Inferior parietal cortex (tissue), 1 donor: ENCODE data around the gene PCBP3.

ENCODE experiments used
- DNase-seq: peaks from one replicate; pipeline ENCODE4 v3.0.0-alpha.2; 2016; ENCODE audit errors: extremely low spot score

Gene PCBP3

DNA sequence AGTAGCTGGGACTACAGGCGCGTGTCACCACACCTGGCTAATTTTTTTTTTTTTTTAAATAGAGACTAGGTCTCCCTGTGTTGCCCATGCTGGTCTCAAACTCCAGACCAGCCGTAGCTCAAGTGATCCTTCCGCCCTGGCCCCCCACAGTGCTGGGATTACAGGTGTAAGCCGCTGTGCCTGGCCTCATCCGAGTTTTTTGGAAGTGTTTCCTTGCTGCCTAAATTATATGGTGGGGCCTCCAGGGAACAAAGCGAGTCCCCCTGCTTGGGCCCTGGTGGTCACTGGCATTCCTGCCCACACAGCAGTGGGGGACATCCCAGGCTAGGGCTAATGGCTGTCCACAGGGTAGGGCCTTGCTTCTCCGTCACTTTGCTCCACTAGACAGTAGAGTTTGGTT, 143.8 kb downstream of the PCBP3 start:
- DNase-seq = no peak

- no peak for DNase-seq
These were observed 144.7 kb downstream of the PCBP3 start for GRCh38 chr21:45788198-45788597.

DNA sequence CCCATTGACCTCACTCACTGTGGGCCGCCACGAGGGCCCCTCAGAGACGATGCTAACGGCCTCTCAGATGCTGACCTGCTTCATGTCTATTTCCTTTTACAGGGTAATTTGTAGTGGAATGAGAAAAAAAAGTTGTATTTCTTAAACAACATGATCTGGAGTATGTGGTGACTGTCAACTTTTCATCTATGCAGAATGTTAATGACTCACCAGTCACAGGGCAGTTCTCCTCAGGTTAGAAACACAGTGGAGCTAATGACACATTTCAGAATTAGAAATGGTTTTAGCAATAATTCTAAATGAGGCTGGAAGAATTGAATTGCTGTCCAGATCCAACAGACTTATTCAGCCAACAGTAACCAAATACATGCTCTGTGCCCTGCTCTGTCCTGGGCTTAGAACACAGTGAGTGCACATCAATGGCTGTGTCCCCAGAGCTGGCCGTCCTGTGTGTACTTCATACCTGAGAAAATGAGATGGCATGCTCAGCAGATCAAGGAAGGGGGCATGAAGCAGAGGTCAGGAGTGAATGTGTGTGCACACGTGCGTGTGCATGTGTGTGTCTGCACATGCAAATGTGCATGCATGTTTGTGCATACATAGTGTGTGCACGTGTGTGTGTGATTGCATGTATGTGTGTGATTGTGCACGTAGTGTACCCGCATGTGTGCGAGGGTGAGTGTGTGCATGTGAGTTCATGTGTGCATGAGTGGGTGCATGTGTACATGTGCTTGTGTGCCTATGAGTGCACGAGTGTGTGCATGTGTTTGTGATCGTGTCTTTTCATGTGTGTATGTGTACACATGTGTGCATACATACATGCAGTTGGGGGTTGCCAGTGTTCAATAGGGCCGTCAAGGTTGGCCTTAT, 145.3 kb downstream of the PCBP3 start:
- DNase-seq = no peak

GRCh38 chr21:45790427-45790826, 146.9 kb downstream of the PCBP3 start:
- no peak for DNase-seq

DNA sequence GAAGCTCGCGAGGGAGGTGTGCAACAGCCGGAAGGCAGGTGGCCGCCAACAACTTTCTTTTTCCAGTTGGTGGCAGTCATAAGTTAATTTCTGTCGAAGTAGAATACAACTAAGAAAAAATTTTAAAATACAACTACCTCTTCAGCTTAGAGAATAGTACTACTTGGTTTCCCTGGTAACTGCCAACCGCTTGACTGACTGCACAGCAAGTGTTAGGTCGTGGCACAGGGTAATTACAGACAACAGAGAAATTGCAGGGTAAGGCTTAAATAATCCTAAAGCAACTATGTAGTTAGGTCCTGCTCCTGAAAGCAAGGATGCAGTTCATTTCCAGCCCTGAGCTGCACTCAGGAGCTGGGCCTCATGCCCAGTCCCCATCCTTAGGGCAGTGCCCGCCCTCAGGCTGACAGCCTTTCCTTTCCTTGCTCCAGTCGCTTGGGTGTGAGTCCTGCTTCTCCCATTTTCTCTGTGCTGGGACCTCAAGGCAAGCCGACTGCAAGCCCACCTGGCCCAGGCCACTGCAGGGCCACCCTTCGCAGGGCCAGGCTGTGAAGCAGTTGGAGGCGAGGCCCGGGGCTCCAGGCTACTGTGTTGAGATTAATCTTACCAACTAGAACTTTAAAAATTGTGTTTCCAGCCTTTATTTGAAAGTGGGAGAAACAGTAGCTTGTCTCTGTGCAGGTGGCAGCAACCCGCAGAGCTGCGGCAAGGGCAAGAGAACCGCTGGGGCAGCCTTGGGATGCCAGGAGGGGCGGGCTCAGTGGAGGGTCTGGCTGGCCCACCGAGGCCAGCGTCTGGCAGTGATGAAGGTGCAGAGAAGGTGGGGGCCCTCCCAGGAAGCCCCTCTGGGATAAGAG, 148.3 kb downstream of the PCBP3 start:
- no peak for DNase-seq

- DNase-seq = no peak
These were observed 149.3 kb downstream of the PCBP3 start for GRCh38 chr21:45792682-45793383.

GRCh38 chr21:45794027-45794426, 150.5 kb downstream of the PCBP3 start:
- no peak for DNase-seq

DNA sequence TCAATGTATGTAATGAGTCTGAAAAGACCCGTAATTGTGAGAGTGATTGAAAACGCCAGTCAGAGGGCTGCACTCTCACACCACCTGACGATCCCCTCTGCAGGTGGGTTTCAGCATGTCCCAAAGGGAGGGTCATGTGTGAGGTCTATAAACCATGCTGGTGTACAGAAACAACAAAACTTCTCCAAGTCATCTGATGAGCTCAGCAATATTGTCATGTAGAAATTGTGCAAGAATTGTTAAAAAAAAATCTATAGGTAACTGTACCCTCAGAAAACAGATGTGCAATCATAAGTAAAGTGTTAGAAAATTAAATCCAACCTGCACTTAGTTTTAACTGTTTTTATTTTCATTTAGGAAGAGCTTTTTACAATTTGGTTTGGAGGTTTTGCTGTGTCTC, 152.5 kb downstream of the PCBP3 start:
- no peak for DNase-seq

DNA sequence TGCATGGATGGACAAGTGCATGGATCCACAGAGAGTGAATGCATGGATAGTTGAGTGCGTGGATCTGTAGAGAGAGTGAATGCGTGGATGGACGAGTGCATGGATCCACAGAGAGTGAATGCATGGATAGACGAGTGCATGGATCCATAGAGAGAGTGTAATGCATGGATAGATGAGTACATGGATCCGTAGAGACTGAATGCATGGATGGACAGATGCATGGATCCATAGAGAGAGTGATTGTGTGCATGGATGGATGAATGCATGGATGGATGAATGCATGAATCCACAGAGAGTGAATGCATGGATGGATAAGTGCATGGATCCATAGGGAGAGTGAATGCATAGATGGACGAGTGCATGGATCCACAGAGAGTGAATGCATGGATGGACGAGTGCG, 153.8 kb downstream of the PCBP3 start:
- DNase-seq = no peak

- no peak for DNase-seq
These were observed 156.3 kb downstream of the PCBP3 start for GRCh38 chr21:45799765-45800338.

DNA sequence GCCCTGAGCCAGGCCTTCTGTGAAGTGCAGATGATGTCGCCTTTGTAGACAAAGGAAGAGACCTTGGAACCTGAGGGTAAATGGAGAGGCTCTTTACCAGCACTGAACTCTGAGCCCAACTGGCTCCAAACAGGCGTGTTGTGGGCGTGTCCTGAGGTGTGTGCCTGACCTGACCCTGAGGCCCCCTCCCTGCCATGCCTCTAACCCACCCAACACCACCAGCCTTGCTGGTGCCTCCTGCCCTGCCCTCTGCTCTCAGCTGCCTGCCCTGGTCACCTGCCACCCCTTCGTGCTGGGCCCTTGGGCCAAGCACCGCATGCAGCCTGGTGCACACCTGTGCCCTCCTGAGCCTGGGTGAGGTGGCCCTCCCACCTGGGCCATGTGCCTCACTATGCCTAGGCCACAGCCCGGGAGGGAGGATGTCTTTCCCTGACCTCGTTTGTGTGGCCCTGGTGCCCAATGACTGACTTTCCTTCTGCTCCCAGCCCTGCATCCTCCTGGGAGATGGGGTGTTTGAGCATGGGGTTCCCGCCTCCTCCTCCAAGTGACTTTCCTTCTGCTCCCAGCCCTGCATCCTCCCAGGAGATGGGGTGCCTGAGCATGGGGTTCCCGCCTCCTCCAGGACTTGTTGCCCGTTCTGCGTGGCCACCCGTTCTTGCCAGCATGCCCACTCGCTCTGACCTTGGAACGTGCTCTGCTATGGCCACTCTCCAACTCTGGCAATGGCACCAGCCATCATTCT, 157.0 kb downstream of the PCBP3 start:
- DNase-seq = no peak

DNA sequence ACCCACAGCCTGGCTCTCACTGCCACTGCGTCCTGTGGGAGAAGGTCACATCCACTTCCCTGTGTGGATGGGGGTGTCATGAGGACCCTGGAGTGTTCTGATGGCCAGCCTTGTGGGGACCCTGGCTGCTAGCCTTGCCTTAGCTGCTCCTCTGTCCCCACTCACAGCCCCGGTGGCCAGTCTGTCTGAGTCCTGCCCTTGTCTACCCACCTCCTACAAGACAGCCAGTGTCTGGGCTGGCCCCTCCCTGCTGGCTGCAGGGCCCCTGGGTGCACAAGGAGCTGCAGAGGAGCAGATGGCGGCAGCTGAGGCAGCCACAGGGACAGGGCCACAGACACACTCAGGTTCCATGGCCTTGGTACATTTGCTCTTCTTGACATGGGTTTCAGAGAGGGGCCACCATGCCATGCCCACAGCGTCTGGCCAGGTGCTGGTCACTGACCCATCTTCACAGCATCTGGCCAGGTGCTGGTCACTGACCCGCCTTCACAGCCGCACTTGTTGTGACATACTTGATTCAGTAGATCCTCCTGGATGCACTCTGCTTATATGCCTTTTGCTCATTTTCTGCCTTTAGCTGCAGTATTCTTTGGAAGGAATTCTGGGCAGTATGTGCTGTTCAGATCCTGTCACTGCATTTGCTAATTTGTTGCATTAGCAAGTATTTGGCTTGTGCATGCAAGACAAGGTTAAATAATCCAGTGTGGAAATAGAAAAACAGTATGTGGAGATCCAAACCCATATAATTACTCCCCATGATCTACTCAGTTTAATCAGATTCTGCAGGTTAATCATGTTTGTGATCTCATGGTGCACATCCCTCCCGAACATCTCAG, 157.8 kb downstream of the PCBP3 start:
- no peak for DNase-seq

DNA sequence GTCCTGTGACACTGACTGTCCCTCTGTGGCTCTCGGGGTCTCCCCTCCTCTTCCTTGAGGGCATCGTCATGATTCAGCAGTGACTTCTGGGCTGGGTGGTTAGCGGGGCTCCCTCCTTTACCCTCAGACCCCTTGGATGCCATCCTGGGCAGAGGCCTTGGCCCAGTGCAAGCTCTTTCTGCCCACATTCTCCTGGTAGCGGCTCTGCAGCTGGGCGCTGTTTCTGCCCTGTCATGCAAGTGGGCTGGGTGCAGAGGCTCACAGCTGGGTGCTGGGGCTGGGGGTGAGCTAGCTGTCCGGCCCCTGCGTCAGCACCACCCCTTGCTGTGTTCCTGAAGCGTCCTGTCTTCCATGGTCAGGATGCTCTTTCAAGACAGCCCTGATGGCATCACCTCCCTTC, 158.5 kb downstream of the PCBP3 start:
- no peak for DNase-seq

DNA sequence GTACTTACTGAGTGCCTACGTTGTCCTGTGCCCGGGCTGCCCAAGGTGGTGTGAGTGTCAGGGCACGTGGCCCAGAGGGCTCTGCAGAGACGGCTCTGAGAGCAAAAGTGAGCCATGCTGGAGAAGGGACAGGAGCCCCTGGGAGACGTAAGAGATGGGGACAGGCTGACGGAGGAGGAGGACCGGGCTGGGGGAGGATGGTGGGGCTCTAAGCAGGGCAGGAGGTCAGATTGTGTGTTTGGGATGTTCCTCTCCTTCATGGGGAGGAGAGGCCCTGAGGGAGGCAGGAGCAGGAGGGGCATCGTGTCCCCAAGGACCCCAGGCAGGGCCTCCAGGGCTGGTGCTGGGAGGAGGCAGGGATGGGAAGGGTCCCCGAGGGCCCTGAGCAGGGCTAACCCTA, 158.9 kb downstream of the PCBP3 start:
- no peak for DNase-seq

GRCh38 chr21:45802956-45803617, 159.6 kb downstream of the PCBP3 start:
- DNase-seq = no peak

DNA sequence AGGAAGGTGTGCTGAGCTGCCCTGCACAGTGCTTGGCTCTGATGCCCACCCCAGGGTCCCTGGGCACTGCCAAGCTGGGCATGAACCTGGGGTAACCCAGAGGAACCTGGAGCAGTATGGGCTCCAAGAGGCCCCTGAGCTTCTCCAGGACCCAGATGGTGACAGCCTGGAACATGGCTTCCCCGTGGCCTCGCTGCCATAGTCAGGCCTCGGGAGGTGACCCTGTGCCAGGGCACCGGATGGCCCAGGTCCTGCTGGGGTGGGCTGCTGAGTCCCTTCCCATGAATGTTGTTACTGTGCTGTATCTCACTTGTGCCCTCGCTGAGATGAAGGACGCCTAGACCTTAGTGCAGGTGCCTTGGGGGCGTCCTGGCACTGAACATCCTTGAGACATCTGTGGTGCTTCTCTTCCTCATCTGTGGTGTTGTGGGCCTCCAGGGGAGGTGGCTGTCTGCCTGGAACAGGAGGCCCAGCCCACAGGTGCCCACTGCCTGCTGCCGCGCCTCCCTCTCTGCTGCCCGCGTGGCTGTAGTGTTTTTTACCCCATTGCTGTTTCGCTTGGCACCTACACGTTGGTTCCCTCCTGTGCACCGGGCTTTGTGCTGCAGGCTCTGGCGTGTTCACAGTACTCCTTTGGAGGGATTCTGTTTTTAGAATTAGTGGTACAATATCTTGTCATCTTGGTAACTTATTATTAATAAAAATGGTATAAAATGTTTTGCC, 160.3 kb downstream of the PCBP3 start:
- DNase-seq = no peak

- no peak for DNase-seq
These were observed 161.3 kb downstream of the PCBP3 start for GRCh38 chr21:45804809-45805313.

- no peak for DNase-seq
These were observed 161.8 kb downstream of the PCBP3 start for GRCh38 chr21:45805321-45805720.

- DNase-seq = no peak
These were observed 162.5 kb downstream of the PCBP3 start for GRCh38 chr21:45806042-45806441.
